ENCODE data around the gene ATL1.

- TF ChIP-seq CTCF (conservative IDR thresholded peaks at IDR 0.05) = peak; percentile 8
- peak; percentile 73 for TF ChIP-seq ZFX (IDR thresholded peaks at IDR 0.05)
These were observed 108.3 kb downstream of the ATL1 start, which contains the start of gene SAV1 for GRCh38 chr14:50667996-50668825.

Measured in C4-2B (cell line).